ENCODE results near the gene ZNF574. TPM values are rescaled to one million over a fixed set of nuclear protein-coding genes. Genes with fewer than 3 reads are reported as not detected.

ZNF574 gene
- total RNA-seq, 1 experiment from 2014 or later: 11.9 TPM

DNA sequence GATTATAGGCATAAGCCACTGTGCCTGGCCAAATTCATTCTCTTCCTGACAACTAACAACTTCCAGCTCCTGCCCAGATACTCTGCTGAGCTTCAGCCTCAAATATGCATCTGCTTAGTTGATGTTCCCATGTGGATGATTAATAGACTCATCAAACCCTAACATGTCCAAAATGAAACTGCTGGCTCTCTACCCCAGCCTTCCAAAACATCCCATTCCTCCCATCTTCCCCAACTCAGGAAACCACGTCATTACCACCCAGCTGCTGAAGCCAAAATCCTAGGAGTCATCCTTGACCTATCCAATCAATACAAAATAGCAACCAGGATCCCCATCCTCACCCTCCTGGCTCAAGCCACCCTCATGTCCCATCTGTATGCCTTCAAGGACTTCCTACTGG, 35.4 kb downstream of the ZNF574 start:
- in situ Hi-C loops (cut with HindIII; ENCODE audit: low pct_unique_long_range_greater_than_20kb, low sequenced_read_pairs): no loop called here
- no peak for DNase-seq (ENCODE audit: low read depth, low spot score)

DNA sequence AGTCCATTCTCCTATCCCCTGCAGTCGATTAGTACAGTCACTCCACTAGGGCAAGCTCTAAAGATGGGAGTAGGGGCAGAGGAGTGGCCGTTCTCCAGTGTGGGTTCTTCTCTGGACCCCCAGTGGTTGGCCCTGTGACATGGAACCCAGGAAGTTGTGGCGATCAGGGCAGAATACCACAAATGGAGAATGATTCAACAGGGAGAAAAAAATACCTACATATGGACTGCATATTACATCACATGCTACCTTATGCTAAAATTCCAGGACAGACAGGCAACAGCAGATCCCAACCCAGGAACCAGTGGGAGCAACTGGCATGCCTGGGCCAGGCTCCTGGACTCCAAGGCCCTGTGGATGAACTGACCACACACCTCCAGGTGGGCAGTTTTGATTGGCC, 35.8 kb downstream of the ZNF574 start:
- in situ Hi-C loops (cut with HindIII; ENCODE audit: low pct_unique_long_range_greater_than_20kb, low sequenced_read_pairs): no loop called here
- no peak for DNase-seq (ENCODE audit: low read depth, low spot score)

DNA sequence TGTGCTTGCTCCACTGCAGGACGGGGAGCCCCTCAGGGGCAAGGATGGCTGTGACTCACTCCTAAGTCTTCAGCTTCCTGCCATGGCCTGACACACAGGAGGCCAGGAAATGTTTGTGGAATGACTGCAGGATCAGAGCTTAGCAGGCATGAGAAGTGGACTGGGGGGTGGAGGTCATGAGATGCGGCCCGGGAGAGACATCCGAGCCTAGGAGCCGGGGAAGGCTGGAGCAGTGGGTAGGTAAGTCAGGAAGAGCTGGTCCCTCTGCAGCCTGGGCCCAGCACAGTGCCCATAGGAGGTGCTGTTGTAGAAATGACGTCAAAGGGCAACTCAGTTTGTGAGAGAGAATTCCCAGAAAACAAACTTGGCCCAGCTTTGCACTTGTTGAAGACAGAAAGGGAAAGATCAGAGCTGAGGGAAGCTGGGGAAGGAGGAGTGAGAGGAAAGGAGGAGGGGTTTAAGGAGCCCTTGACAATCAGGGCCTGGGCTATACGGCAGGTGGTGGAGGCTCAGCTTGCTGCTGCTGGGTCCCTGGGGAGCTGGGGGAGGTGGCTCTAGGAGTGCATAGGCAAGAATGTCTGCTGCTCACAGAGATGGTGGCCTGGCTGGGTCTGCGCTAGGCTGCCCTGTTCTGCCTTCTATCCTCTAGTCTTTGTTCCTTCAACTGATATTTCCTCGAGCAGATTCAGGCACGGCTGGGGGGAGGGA, 37.8 kb downstream of the ZNF574 start:
- DNase-seq (ENCODE audit: low read depth, low spot score): peak; percentile 70

DNA sequence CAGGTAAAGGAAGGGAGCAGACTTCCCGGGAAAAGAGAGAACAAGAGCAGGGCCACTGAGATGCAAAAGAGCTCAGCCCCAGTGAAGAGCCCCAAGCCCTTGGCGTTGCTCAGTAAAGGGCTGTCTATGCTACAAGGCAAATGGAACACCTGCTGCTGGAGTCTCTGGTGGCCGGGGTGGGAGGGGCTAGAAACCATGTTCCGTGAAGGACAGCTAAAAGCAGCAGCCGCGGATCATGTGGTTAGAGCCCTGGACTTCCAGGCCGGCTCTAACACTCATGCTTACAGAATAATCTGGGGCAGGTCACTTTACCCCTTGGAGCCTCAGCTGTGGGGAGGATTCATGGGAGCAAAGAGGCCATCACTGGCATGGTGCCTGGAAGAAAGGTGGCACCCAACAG, 38.4 kb downstream of the ZNF574 start:
- no peak for DNase-seq (ENCODE audit: low read depth, low spot score)
- in situ Hi-C loops (cut with HindIII; ENCODE audit: low pct_unique_long_range_greater_than_20kb, low sequenced_read_pairs): no loop called here

More for the DNA sequence above, 37.8 kb downstream of the ZNF574 start:
- in situ Hi-C loops (cut with HindIII; ENCODE audit: low pct_unique_long_range_greater_than_20kb, low sequenced_read_pairs): no loop called here

DNA sequence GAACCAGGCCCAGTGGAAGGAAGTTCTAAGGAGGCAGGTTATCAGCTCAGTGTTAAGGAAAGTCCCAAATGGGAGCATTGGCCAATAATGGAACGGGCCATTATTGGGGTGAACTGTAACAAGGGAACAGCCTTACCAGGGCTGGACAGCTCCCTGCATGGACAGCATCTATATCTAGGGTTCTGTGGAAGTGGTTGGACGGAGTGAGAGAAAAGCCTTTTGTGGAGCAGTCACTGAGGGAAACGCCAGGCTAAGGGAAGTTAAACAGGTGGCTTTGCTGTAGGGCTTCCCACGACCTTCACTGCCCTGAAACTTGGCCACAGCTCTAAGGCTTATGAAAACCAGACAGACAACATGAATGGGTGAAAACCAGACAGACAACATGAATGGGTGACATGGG, 39.3 kb downstream of the ZNF574 start:
- no peak for DNase-seq (ENCODE audit: low read depth, low spot score)
- in situ Hi-C loops (cut with HindIII; ENCODE audit: low pct_unique_long_range_greater_than_20kb, low sequenced_read_pairs): no loop called here

DNA sequence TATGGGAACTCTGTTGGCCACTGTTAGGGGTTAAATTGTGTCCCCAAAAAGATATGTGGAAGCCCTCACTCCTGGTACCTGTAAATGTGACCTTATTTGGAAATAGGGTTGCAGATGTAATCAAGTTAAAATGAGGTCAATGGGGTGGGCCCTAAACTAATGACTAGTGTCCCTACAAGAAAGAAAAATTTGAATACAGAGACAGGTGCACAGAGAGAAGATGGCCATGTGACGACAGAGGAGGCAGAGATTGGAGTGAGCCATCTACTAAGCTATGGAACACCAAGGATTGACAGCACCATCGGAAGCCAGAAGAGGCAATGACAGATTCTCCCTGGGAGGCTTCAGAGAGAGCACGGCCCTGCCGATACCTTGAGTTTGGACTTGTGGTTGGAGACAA, 39.7 kb downstream of the ZNF574 start:
- in situ Hi-C loops (cut with HindIII; ENCODE audit: low pct_unique_long_range_greater_than_20kb, low sequenced_read_pairs): no loop called here
- no peak for DNase-seq (ENCODE audit: low read depth, low spot score)

DNA sequence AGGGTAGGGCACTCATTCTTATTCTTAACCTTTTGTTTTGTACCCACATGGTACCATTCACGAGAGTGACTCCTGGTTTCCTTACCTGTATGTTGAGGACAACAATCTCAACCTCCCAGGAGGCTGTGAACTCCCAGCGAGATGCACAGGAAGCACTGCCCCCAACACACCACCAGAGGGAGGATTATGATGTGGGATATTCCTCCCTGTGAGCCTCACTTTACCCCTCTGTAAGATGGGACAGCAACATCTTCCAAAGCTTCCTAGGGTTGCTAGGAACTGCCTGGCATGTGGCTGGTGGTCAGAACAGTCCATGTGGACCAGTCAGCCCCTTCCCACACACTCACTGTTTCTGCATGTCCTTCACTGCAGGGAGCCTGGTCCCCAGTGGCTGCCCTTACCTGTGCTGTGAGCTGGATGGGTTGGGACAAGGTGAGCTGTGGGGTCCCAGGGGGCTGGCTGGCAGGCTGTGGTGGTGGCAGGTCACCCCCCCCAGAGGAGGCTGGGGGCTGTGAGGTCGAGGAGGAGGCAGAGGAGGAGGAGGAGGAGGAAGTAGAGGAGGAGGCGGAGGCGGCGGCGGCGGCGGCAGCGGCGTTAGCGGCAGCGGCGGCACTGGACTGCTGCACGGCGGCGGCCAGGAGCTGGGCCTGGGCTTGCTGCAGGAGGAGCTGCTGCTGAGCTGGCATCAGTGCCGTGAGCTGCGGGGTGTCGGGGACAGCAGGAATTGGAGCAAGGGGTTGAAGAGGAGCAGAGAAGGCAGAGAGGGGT, 40.5 kb downstream of the ZNF574 start:
- no peak for DNase-seq (ENCODE audit: low read depth, low spot score)
- in situ Hi-C loops (cut with HindIII; ENCODE audit: low pct_unique_long_range_greater_than_20kb, low sequenced_read_pairs): no loop called here

DNA sequence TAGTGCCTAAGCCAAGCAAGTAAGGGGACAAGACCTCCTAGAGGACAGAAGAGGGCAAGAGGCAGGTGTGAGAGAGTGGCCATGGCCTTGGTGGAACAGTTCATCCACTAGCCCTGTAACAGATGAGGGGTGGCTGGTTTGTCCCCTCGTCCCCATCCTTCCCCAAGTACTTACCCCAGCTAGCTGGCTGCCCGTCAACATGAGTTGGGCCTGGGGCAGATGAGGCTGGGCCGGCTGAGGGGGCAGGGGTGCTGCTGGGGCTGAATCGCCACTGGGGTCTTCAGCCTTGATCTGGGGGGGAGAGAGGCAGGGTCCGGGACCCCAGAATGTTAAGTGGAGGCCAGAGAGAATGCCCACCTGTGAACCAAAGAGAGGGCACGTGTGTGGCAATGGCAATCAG, 41.1 kb downstream of the ZNF574 start:
- in situ Hi-C loops (cut with HindIII; ENCODE audit: low pct_unique_long_range_greater_than_20kb, low sequenced_read_pairs): no loop called here

DNA sequence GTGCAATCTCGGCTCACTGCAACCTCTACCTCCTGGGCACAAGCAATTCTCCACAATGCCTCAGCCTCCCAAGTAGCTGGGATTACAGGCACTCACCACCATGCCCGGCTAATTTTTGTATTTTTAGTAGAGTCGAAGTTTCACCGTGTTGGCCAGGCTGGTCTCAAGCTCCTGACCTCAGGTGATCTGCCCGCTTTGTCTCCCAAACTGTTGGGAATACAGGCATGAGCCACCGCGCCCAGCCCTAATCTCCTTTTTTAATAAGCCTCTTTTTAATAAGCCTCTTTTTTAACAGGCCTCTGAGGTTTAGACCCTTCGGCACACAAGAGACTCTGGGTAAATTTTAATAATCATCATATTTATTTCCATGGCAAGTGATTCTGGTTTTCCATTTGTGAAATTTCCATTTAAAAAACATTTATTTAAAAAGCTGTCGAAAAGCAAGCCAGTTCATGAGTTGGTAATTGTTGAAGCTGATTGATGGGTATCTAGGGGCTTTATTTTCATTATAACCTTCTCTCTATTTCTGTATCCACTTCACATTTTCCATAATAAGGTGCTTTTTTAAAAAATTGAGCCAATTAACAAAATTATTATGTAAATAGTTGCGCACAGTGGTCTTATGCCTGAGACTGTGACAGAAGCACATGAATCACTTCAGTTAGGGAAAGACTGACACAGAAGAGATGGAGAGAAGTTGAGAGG, 44.5 kb downstream of the ZNF574 start:
- no peak for DNase-seq (ENCODE audit: low read depth, low spot score)
- in situ Hi-C loops (cut with HindIII; ENCODE audit: low pct_unique_long_range_greater_than_20kb, low sequenced_read_pairs): no loop called here

More for the DNA sequence above, 41.1 kb downstream of the ZNF574 start:
- DNase-seq (ENCODE audit: low read depth, low spot score): no peak

DNA sequence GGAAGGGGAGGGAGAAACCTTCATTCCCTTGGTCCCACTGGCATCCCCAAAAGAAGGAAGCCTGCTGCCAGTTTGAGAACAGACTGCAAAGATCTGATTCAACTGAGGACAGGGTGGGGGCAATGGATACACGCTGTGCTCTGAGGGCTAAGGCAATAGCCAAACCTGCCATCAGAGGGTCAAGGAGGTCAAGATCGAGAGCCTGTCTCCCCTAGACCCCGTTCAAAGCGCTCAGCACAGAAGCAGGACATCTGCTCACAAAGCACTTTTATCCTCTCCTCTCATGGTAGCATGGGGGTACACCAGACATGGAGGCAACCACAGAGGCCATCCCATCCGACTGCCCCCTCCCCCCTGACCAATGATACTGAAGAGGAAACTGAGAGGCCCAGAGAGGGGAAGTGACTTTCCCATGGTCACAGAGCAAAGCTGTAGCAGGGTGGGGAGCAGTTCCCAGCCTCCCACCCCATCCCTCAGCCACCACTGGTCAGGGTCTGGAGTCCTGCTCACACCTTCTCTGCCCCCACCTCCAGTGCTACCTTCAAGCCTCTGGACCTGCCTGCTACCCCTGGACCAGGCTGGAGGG, 45.2 kb downstream of the ZNF574 start:
- in situ Hi-C loops (cut with HindIII; ENCODE audit: low pct_unique_long_range_greater_than_20kb, low sequenced_read_pairs): no loop called here
- no peak for DNase-seq (ENCODE audit: low read depth, low spot score)

DNA sequence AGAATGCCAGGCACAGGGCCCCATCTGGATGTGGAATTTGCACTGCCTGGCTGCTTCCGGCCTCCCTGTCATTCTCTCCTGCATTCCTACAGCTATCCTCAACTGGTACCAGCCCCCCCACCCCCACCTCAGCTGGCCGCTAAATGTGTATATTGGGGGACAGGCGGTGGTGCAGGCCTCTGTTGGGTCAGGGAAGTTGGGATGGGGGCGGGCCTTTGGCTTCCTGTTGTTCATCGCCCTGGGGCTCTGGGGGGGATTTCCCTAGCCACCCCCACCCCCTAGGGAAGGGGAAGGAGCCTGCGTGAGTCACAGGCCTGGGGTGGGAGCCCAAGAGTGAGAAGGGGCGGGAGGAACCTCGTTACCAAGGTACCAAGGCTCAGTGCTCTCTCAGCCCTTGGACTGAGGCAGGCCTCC, 45.7 kb downstream of the ZNF574 start:
- in situ Hi-C loops (cut with HindIII; ENCODE audit: low pct_unique_long_range_greater_than_20kb, low sequenced_read_pairs): no loop called here
- DNase-seq (ENCODE audit: low read depth, low spot score): no peak

DNA sequence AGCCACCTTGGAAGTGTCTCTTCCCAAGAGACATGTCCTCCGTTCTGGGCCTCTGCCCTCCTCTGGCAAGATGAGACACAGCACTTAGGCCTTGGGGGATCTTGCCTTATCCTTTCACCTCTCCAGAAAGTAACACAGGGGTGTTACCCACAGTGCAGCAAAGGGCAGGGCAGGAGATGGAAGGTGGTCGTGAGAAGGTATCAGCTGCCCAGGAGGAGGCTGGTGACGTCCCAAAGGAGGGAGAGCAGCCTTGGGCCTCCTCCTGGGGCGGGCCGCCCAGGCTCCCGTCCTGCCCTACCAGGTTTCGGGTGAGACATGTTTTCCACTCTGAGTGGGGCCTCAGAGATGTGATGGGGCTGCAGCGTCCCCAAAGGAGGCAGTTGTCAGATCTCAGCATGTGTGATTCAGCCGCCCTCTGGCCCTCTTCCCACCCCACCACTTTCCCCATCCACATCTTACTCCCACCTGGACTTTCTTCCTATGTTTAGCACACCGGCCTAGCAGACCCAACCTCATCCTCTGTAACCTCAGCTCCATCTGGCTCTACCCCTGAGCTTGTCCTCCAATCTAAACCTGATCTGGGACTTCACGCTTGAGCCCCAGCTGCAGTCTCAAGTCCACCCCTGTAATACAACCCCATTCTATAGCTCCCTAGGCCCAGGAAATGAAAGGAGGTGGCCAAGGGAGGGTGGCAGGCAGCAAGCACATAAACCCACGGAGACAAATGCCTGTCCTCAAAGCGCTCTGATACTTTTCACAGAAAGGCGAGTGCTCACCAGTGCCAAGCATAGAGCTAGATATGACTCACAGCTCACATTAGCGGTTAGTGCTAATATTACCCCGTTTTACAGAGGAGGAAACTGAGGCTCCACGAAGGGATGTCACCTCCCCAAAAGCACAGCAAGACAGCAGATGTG, 47.0 kb downstream of the ZNF574 start:
- in situ Hi-C loops (cut with HindIII; ENCODE audit: low pct_unique_long_range_greater_than_20kb, low sequenced_read_pairs): no loop called here
- DNase-seq (ENCODE audit: low read depth, low spot score): no peak

DNA sequence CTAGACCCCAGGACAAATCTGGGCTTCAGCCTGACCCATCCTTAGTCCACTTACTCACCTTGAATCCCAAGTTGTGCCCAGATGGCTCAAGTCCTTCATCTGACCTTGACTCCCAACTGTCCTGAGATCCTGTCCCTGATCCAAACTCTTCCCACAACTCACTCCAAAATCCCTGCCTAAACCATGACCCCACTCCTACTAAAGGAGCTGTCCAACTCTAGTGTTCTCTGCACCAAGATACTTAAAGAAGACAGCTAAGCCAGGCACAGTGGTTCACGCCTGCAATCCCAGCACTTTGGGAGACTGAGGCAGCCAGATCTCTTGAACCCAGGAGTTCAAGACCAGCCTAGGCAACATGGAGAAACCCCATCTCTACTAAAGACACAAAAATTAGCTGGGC, 47.8 kb downstream of the ZNF574 start:
- DNase-seq (ENCODE audit: low read depth, low spot score): no peak
- in situ Hi-C loops (cut with HindIII; ENCODE audit: low pct_unique_long_range_greater_than_20kb, low sequenced_read_pairs): no loop called here

DNA sequence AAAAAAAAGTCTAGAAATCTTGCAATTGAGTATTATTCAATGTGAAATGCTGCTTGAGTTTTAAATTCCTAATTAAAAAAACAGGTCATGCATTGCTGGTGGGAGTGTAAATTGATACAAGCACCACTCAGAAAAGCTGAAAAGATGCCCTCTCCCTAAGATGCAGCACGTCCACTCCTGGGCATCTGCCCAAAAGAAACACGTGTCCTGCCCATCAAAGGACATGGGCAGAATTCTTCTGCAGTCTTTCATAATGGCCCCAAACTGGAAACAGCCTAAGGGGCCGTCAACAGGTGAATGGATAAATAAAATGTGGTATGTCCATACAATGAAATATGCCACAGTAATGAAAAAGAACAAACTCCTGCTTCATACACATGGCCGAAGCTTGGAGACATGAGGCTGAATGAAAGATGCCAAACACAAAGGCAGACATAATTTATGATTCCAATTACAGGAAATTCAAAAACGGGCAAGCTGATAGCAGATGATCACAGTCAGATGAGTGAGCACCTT, 48.5 kb downstream of the ZNF574 start:
- in situ Hi-C loops (cut with HindIII; ENCODE audit: low pct_unique_long_range_greater_than_20kb, low sequenced_read_pairs): no loop called here
- DNase-seq (ENCODE audit: low read depth, low spot score): peak; percentile 37

DNA sequence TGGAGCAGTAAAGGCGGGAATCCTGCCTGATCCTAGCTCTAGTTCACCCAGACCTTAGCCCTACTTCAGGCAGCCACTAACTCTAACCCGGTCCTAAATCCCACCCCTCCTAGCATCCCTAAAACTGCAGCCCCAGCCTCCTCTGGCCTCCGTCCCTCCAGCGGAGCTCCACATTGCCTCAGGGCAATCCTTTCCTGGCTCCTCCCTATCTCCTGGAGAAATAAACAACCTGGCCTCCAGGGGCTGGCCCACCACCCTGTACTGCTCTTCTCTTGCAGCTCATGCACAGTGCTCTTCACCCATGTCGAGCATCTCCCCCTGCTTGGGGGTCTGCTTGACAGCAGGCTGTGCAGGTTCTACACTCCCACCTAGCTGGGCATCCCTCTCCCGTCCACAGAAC, 49.6 kb downstream of the ZNF574 start:
- in situ Hi-C loops (cut with HindIII; ENCODE audit: low pct_unique_long_range_greater_than_20kb, low sequenced_read_pairs): no loop called here
- DNase-seq (ENCODE audit: low read depth, low spot score): no peak

DNA sequence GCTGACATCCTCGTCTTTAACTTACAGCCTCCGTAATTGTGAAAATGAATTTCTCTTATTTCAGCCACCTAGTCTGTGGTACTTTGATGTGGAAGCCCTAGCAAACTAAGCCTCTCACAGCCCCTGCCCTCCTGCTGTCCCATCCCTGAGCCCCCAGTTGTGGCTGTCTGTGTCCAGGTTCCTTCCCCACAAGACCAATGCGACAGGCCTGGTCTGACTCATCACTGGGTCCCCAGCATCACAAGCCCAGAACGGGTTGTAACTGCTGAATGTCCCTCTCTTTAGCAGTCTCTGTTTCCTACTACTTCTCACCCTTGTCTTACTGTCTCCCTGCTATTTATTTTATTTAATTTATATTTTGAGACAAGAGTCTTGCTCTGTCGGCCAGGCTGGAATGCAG, 50.6 kb downstream of the ZNF574 start:
- DNase-seq (ENCODE audit: low read depth, low spot score): no peak
- in situ Hi-C loops (cut with HindIII; ENCODE audit: low pct_unique_long_range_greater_than_20kb, low sequenced_read_pairs): no loop called here

Measured in SK-MEL-5 (cell line).